ENCODE results near the gene FAM193B. TPM values are rescaled to one million over a fixed set of nuclear protein-coding genes. Genes with fewer than 3 reads are reported as not detected.
"Not testable (repeated sequence)": the region's sequence is repeated elsewhere in the genome, so short reads cannot be mapped to it uniquely, and the experiment has no call there.

The FAM193B gene
- total and polyA plus RNA-seq, 9 donors, result 36.8 to 65.0 (median 50.0) TPM

DNA sequence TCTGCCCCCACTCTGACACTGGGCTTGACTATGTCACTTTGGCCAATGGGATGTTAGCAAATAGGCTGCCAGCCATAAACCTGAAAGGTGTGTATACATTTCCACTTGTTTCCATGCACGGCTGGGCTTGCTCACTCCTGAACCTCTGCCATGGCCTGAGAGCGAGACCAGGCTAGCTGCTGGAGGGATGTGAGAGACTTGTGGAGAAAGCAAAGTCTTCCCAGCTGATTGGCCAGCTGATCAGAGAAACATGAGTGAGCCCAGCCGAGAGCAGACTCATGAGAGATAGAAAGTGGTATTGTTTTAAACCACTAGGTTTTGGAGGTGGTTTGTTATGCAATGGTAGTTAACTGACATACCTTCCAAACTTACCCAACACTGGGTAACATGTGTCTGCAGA is 13.9 kb downstream of the FAM193B start:
- no peak for DNase-seq
- Histone ChIP-seq H3K4me3 (ENCODE audit: low read length) (no peak overlapping the region), H3K36me3 (ENCODE audit: control insufficient read depth, insufficient read depth, low read length) (peaks cover 40% of the 10 kb centered on the region), H3K27me3 (ENCODE audit: control insufficient read depth, insufficient read depth, low read length) (no peaks in the 10 kb centered on the region), H3K4me1 (ENCODE audit: control insufficient read depth, insufficient read depth, low read length) (peaks cover 35% of the 10 kb centered on the region), H3K27ac (ENCODE audit: low read length) (no peak overlapping the region), H3K9me3 (replicated peaks; ENCODE audit: control insufficient read depth, low read depth, low read length) (no peaks in the 10 kb centered on the region)
- WGBS (ENCODE audit: insufficient coverage), result 78% methylated on average over 2 of the region's 3 CpGs

DNA sequence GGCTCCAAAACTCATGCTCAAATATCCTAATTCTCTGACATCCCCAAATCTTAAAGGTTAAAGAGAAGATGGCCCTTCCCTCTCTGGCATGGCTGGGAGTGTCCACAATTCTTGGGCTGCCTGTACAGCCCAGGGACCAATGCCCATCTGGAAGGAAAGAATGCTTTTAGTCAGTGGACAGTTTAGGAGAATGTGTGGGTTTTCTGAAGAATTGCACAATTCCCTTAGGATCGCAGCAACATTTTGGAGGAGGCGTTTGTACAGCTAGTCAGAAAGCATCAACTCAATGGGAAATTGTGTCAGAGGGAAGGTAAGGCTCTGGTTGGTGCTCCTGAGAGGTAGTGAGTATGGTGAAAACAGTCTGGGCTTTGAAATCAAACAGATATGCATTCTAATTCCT is 15.0 kb downstream of the FAM193B start:
- no peak for DNase-seq
- Histone ChIP-seq H3K4me1 (ENCODE audit: control insufficient read depth, insufficient read depth, low read length) (peaks cover 30% of the 10 kb centered on the region), H3K4me3 (ENCODE audit: low read length) (no peak overlapping the region), H3K27me3 (ENCODE audit: control insufficient read depth, insufficient read depth, low read length) (no peaks in the 10 kb centered on the region), H3K36me3 (ENCODE audit: control insufficient read depth, insufficient read depth, low read length) (peaks cover 46% of the 10 kb centered on the region), H3K27ac (ENCODE audit: low read length) (no peak overlapping the region), H3K9me3 (replicated peaks; ENCODE audit: control insufficient read depth, low read depth, low read length) (no peaks in the 10 kb centered on the region)
- WGBS (ENCODE audit: insufficient coverage), result 73% methylated on average over 2 of the region's 2 CpGs

DNA sequence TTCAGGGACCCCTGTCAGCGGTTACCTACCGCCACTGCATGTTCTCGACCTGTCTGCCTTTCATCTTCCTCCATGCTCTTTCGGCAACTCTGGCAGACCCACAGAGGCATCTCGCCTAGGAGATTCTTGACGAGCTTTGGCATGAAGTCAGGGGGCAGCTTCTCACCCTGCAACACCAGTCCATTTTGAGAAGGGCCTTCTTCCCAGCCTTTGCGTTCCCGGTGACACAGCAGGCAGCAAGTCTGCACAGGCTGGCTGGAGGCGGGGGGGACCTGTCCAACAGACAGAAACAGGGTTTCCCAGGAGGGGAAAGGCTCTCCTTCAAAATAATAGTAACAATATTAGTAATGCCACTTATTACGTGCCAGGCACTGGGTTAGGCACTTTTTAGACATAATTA is 15.5 kb downstream of the FAM193B start:
- H3K36me3 ChIP-seq (ENCODE audit: control insufficient read depth, insufficient read depth, low read length), result peaks cover 49% of the 10 kb centered on the region
- no peaks in the 10 kb centered on the region for H3K27me3 ChIP-seq (ENCODE audit: control insufficient read depth, insufficient read depth, low read length)
- 95% methylated on average over 6 of the region's 10 CpGs for WGBS (ENCODE audit: insufficient coverage)
- peaks cover 30% of the 10 kb centered on the region for H3K4me1 ChIP-seq (ENCODE audit: control insufficient read depth, insufficient read depth, low read length)
- H3K9me3 ChIP-seq (replicated peaks; ENCODE audit: control insufficient read depth, low read depth, low read length), result no peaks in the 10 kb centered on the region
- no peak overlapping the region for H3K27ac ChIP-seq (ENCODE audit: low read length)
- no peak for DNase-seq
- no peak overlapping the region for H3K4me3 ChIP-seq (ENCODE audit: low read length)

DNA sequence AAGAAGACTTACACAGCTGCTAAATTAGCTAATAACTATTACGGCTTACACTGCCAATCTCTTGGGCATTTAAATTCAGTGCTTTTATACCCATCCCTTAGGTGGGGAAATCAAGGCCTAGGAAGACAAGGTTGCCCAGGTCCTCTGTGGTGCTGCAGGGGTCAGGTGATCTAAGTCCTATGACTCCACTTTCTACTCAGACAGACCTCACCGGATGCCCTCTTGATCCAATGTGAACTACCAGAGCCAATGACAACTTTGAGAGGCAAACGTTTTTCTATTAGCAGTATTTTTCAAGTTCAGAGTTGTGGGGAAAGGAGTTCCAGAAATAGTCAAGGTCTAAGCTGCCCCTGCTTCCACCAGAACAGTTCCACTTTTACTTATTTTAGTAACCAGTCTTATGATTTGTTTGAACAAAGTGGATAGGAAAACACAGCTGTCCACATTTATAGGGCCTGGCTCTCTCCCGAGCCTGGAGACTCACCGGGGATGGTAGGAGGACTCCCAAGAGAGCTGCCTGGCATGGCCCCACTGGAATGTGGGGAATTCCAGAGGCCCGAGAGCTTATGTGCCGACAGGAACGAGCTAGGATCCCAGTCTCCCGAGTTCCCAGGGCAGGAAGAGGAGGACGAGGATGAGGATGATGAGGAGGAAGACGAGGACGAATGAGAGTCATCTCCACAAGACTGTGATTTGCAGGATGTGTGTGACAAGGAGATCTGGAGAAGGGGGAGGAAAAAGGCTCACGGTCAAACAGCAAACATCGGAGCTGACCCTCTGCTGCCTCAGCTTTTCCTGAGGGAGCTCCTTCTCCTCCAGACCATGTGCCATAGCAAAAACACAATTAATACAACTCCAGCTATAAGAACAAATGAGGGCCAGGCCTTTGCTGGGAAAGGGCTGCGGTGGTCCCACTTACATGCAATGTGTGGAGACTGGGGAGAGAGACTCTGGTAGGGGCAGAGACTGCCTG is 16.7 kb downstream of the FAM193B start:
- Histone ChIP-seq H3K4me3 (ENCODE audit: low read length) (no peak overlapping the region), H3K27me3 (ENCODE audit: control insufficient read depth, insufficient read depth, low read length) (no peaks in the 10 kb centered on the region), H3K9me3 (replicated peaks; ENCODE audit: control insufficient read depth, low read depth, low read length) (no peaks in the 10 kb centered on the region), H3K4me1 (ENCODE audit: control insufficient read depth, insufficient read depth, low read length) (peaks cover 29% of the 10 kb centered on the region), H3K36me3 (ENCODE audit: control insufficient read depth, insufficient read depth, low read length) (peaks cover 58% of the 10 kb centered on the region), H3K27ac (ENCODE audit: low read length) (peak overlapping the region; percentile 35)
- no peak for DNase-seq
- WGBS (ENCODE audit: insufficient coverage), result 56% methylated on average over 10 of the region's 15 CpGs

DNA sequence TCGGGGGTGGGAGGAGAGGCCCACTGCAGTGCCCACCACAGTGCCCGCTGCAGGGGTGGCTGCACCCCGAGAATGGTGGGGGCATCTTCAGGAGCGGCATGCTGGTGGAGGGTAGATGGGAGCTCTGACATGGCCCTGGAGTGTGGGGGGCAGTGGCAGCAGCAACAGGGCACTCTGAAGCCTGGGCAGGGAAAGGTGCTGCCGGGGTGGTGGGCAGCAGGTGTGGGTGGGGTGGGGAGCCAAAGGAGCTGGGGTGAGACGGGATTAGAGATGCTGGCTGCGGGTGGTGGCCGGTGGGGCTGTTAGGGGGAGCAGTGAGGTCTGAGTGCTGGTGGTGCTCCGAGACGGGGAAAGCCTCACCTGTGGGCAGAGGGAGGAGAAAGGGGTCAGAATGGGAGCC is 18.0 kb downstream of the FAM193B start:
- 97% methylated on average over 6 of the region's 10 CpGs for WGBS (ENCODE audit: insufficient coverage)
- Histone ChIP-seq H3K4me1 (ENCODE audit: control insufficient read depth, insufficient read depth, low read length) (peaks cover 29% of the 10 kb centered on the region), H3K9me3 (replicated peaks; ENCODE audit: control insufficient read depth, low read depth, low read length) (no peaks in the 10 kb centered on the region), H3K27ac (ENCODE audit: low read length) (no peak overlapping the region), H3K4me3 (ENCODE audit: low read length) (no peak overlapping the region), H3K27me3 (ENCODE audit: control insufficient read depth, insufficient read depth, low read length) (no peaks in the 10 kb centered on the region), H3K36me3 (ENCODE audit: control insufficient read depth, insufficient read depth, low read length) (peaks cover 71% of the 10 kb centered on the region)
- no peak for DNase-seq

- Histone ChIP-seq H3K27ac (ENCODE audit: low read length) (no peak overlapping the region), H3K4me1 (ENCODE audit: control insufficient read depth, insufficient read depth, low read length) (peaks cover 29% of the 10 kb centered on the region), H3K36me3 (ENCODE audit: control insufficient read depth, insufficient read depth, low read length) (peaks cover 82% of the 10 kb centered on the region), H3K27me3 (ENCODE audit: control insufficient read depth, insufficient read depth, low read length) (no peaks in the 10 kb centered on the region), H3K4me3 (ENCODE audit: low read length) (no peak overlapping the region), H3K9me3 (replicated peaks; ENCODE audit: control insufficient read depth, low read depth, low read length) (no peaks in the 10 kb centered on the region)
- no peak for DNase-seq
- 96% methylated on average over 3 of the region's 7 CpGs for WGBS (ENCODE audit: insufficient coverage)
Measured at GRCh38 chr5:177535125-177535524, 19.2 kb downstream of the FAM193B start.

- Histone ChIP-seq H3K36me3 (ENCODE audit: control insufficient read depth, insufficient read depth, low read length) (peaks cover 84% of the 10 kb centered on the region), H3K4me1 (ENCODE audit: control insufficient read depth, insufficient read depth, low read length) (peaks cover 25% of the 10 kb centered on the region)
- not testable (repeated sequence) for H3K4me3 ChIP-seq (ENCODE audit: low read length); DNase-seq; H3K9me3 ChIP-seq (replicated peaks; ENCODE audit: control insufficient read depth, low read depth, low read length); H3K27me3 ChIP-seq (ENCODE audit: control insufficient read depth, insufficient read depth, low read length); H3K27ac ChIP-seq (ENCODE audit: low read length)
- 100% methylated on average over 4 of the region's 7 CpGs for WGBS (ENCODE audit: insufficient coverage)
Measured at GRCh38 chr5:177534433-177534832, 19.9 kb downstream of the FAM193B start.

GRCh38 chr5:177531209-177531940 is 23.0 kb downstream of the FAM193B start:
- H3K27me3 ChIP-seq (ENCODE audit: control insufficient read depth, insufficient read depth, low read length), result no peaks in the 10 kb centered on the region
- WGBS (ENCODE audit: insufficient coverage), result 90% methylated on average over 15 of the region's 27 CpGs
- no peaks in the 10 kb centered on the region for H3K9me3 ChIP-seq (replicated peaks; ENCODE audit: control insufficient read depth, low read depth, low read length)
- no peak overlapping the region for H3K27ac ChIP-seq (ENCODE audit: low read length)
- no peak for DNase-seq
- H3K36me3 ChIP-seq (ENCODE audit: control insufficient read depth, insufficient read depth, low read length), result peaks cover 87% of the 10 kb centered on the region
- H3K4me1 ChIP-seq (ENCODE audit: control insufficient read depth, insufficient read depth, low read length), result peaks cover 5% of the 10 kb centered on the region
- no peak overlapping the region for H3K4me3 ChIP-seq (ENCODE audit: low read length)

DNA sequence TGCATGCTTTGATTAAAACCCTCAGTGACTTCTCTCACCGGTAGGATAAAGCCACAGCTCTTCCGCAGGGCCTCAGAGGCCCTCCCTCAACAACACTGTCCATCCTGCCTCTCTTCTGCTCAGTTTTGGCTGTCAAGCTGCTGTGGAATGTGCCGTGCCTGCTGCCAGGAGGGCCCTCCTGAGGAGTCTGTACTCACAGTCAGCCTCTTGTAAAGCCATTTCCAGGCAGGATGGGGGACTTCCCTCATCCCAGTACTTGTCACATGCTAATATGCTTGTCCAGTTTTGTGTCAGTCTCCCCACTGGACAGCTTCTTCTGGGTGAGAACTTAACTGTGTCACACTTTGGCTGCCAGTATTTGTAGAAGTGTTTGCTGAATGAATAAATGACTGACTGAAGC is 23.7 kb downstream of the FAM193B start:
- H3K27ac ChIP-seq (ENCODE audit: low read length), result no peak overlapping the region
- WGBS (ENCODE audit: insufficient coverage), result 53% methylated on average over 3 of the region's 3 CpGs
- H3K36me3 ChIP-seq (ENCODE audit: control insufficient read depth, insufficient read depth, low read length), result peaks cover 89% of the 10 kb centered on the region
- H3K27me3 ChIP-seq (ENCODE audit: control insufficient read depth, insufficient read depth, low read length), result no peaks in the 10 kb centered on the region
- DNase-seq, result no peak
- no peak overlapping the region for H3K4me3 ChIP-seq (ENCODE audit: low read length)
- H3K9me3 ChIP-seq (replicated peaks; ENCODE audit: control insufficient read depth, low read depth, low read length), result no peaks in the 10 kb centered on the region
- H3K4me1 ChIP-seq (ENCODE audit: control insufficient read depth, insufficient read depth, low read length), result peaks cover 5% of the 10 kb centered on the region

Measured in muscle of leg (tissue), 11 donors.